Measurements from ENCODE around the gene ZNF618. TPM values are rescaled to one million over a fixed set of nuclear protein-coding genes. Genes with fewer than 3 reads are reported as not detected.

Gene ZNF618
- total RNA-seq, 1 experiment from 2014 or later = 29.4 TPM

GRCh38 chr9:114094971-114095370 is 218.9 kb downstream of the ZNF618 start:
- TF ChIP-seq EZH2 (IDR thresholded peaks at IDR 0.05; ENCODE audit: borderline replicate concordance, low read depth, low read length, poor library complexity, severe bottlenecking) (no peak), CTCF (conservative IDR thresholded peaks at IDR 0.05; ENCODE audit: low read depth, low read length) (no peak)
- no peaks in the 10 kb centered on the region for H3K9me3 ChIP-seq (ENCODE audit: low read depth, low read length, poor library complexity, severe bottlenecking)
- H3K36me3 ChIP-seq (ENCODE audit: insufficient read depth, low read length, poor library complexity, severe bottlenecking) = no peaks in the 10 kb centered on the region
- H3K4me3 ChIP-seq (ENCODE audit: low read depth, low read length, poor library complexity, severe bottlenecking) = no peak overlapping the region
- BruUV-seq (replicated peaks) = no TSS peak
- POLR2A ChIA-PET (ENCODE audit: low non-redundant PET) = no interaction called here
- no peaks in the 10 kb centered on the region for H3K27me3 ChIP-seq (replicated peaks; ENCODE audit: insufficient read depth, low read depth, low read length, poor library complexity)
- intact Hi-C loops (cut with micrococcal nuclease; ENCODE audit: unreplicated experiment) = no loop called here
- H3K4me1 ChIP-seq (ENCODE audit: insufficient read depth, low read length, poor library complexity, severe bottlenecking) = no peaks in the 10 kb centered on the region
- DNase-seq (ENCODE audit: low spot score) = no peak
- H3K27ac ChIP-seq (ENCODE audit: low read depth, low read length, poor library complexity, severe bottlenecking) = no peak overlapping the region
- CTCF ChIA-PET = no interaction called here

GRCh38 chr9:114096041-114096511 is 220.0 kb downstream of the ZNF618 start:
- ChIA-PET POLR2A (ENCODE audit: low non-redundant PET) (interaction anchor here (0.5 kb wide), 1 partner anchor 210 kb away, joined by 3 read pairs; no protein-coding TSS in a partner anchor), CTCF (interaction anchor here (0.7 to 1.2 kb wide), 3 partner anchors 12 to 59 kb away, joined by 3 read pairs; partner anchors contain the start of gene COL27A1)
- H3K4me3 ChIP-seq (ENCODE audit: low read depth, low read length, poor library complexity, severe bottlenecking) = no peak overlapping the region
- no peaks in the 10 kb centered on the region for H3K9me3 ChIP-seq (ENCODE audit: low read depth, low read length, poor library complexity, severe bottlenecking)
- H3K27ac ChIP-seq (ENCODE audit: low read depth, low read length, poor library complexity, severe bottlenecking) = no peak overlapping the region
- intact Hi-C loops (cut with micrococcal nuclease; ENCODE audit: unreplicated experiment) = no loop called here
- H3K27me3 ChIP-seq (replicated peaks; ENCODE audit: insufficient read depth, low read depth, low read length, poor library complexity) = no peaks in the 10 kb centered on the region
- no peaks in the 10 kb centered on the region for H3K4me1 ChIP-seq (ENCODE audit: insufficient read depth, low read length, poor library complexity, severe bottlenecking)
- TF ChIP-seq EZH2 (IDR thresholded peaks at IDR 0.05; ENCODE audit: borderline replicate concordance, low read depth, low read length, poor library complexity, severe bottlenecking) (no peak), CTCF (conservative IDR thresholded peaks at IDR 0.05; ENCODE audit: low read depth, low read length) (peak; percentile 49)
- DNase-seq (ENCODE audit: low spot score) = peak; percentile 25
- no peaks in the 10 kb centered on the region for H3K36me3 ChIP-seq (ENCODE audit: insufficient read depth, low read length, poor library complexity, severe bottlenecking)
- no TSS peak for BruUV-seq (replicated peaks)

GRCh38 chr9:114096866-114097612 is 220.9 kb downstream of the ZNF618 start:
- H3K27me3 ChIP-seq (replicated peaks; ENCODE audit: insufficient read depth, low read depth, low read length, poor library complexity) = no peaks in the 10 kb centered on the region
- H3K4me1 ChIP-seq (ENCODE audit: insufficient read depth, low read length, poor library complexity, severe bottlenecking) = no peaks in the 10 kb centered on the region
- no peak for DNase-seq (ENCODE audit: low spot score)
- intact Hi-C loops (cut with micrococcal nuclease; ENCODE audit: unreplicated experiment) = no loop called here
- CTCF ChIA-PET = no interaction called here
- BruUV-seq (replicated peaks) = no TSS peak
- no peak overlapping the region for H3K4me3 ChIP-seq (ENCODE audit: low read depth, low read length, poor library complexity, severe bottlenecking)
- POLR2A ChIA-PET (ENCODE audit: low non-redundant PET) = no interaction called here
- peaks cover 6% of the 10 kb centered on the region for H3K9me3 ChIP-seq (ENCODE audit: low read depth, low read length, poor library complexity, severe bottlenecking)
- H3K36me3 ChIP-seq (ENCODE audit: insufficient read depth, low read length, poor library complexity, severe bottlenecking) = no peaks in the 10 kb centered on the region
- TF ChIP-seq CTCF (conservative IDR thresholded peaks at IDR 0.05; ENCODE audit: low read depth, low read length) (no peak), EZH2 (IDR thresholded peaks at IDR 0.05; ENCODE audit: borderline replicate concordance, low read depth, low read length, poor library complexity, severe bottlenecking) (no peak)
- H3K27ac ChIP-seq (ENCODE audit: low read depth, low read length, poor library complexity, severe bottlenecking) = no peak overlapping the region

Data from A673 (cell line).